TTC549 (cell line): Measurements from ENCODE around the gene KCNH2.

Source experiments
- FAIRE-seq: peaks from 2 replicates; lab custom pipeline; 2012; peaks lifted over from hg19 to GRCh38; lab: Jason Lieb, UNC

Gene KCNH2

DNA sequence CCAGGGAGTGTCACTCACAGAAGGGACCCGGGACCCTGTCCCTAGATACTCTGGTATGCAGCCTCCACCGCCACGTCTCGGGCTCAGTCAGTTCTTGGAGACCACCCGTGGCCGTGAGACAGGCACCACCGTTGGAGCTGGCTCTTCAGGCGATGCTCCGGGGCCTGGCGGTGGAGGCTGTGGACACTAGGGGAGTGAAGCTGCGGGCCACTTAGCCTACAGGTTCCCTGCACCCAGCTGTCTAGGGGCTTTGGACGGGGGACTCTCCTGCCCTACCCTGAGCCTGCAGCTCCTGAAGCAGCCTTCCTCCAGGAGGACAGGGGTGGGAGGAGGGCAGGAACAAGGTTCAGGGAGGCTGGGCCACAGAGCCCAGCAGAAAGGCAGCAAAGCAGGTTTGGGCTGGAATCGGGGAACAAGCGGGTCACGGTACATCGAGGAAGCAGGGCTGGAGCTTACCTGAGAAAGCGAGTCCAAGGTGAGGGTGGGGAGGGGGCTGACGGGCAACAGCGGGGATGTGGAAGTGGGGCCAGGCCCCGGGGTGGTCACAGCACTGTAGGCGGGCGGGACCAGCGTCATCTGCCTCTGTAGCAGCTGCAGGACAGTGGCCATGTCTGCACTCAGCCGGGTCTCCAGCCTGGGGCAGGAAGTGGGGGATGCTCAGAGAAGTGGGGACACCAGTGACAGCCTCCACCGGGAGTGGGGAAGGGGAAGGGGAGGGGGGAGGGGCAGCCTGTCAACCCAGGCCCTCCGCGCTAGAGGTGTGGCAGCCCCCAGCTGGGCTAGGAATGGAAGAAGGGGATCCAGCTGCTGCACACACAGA is 31.5 kb downstream of the KCNH2 start:
- FAIRE-seq: no peak

DNA sequence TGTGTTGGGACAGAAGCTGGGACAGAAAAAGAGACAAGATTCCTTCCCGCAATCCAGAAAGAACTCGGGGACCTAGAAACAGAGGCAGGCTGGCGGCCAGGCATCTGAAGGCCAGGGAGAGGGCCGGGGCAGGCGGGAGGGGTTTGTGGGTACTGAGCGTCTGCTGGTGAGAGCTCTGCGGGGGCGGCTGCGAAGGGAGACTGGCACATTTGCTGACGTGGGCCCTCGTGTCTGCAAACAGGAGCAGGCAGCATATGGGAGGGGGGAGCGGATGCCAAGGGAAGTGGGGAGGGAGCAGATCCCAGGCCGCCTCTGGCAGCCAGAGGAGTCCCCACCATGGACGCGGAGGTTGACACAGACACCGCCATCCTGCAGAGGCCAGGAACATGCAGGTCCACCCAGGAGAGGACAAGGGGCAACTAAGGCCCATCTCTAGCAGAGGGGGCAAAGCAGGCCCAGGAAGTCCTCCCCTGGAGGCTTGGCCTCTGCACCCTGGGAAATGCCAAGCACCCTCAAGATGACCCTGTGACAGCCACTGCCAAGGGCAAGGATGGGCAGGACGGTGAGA is 32.2 kb downstream of the KCNH2 start:
- no peak for FAIRE-seq

DNA sequence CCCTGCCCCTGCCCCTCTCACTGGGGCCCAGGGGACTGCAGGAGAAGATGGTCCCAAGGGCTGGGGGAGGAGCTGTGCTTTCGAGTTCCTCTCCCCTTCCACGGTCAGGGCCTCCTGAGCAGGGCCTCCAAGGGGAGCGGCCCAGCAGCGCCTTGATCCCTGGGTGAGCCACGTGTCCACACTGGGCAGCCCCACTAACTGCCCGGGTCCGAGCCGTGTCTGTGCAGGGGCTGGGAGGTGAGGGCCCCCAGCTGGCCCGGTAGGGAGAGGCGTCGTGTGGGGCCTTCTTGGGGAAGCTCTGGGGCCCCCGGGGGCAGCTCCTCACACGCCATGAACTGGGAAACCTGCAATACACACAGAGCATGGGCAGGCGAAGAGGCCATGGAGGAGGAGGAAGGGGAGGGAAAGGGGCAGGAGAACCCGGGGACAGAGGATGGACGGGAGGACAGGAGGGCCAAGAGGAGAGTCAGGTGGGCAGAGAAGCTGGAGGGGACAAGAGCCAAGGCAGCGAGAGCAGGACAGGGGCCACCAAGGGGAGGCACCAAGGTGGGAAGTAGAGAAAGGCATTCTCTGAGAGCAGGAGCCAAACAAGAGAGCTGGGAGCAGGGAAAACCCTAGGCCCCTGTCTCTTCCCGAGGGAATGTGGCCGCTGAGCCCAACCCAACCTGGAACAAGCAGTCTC is 32.8 kb downstream of the KCNH2 start:
- FAIRE-seq: no peak

DNA sequence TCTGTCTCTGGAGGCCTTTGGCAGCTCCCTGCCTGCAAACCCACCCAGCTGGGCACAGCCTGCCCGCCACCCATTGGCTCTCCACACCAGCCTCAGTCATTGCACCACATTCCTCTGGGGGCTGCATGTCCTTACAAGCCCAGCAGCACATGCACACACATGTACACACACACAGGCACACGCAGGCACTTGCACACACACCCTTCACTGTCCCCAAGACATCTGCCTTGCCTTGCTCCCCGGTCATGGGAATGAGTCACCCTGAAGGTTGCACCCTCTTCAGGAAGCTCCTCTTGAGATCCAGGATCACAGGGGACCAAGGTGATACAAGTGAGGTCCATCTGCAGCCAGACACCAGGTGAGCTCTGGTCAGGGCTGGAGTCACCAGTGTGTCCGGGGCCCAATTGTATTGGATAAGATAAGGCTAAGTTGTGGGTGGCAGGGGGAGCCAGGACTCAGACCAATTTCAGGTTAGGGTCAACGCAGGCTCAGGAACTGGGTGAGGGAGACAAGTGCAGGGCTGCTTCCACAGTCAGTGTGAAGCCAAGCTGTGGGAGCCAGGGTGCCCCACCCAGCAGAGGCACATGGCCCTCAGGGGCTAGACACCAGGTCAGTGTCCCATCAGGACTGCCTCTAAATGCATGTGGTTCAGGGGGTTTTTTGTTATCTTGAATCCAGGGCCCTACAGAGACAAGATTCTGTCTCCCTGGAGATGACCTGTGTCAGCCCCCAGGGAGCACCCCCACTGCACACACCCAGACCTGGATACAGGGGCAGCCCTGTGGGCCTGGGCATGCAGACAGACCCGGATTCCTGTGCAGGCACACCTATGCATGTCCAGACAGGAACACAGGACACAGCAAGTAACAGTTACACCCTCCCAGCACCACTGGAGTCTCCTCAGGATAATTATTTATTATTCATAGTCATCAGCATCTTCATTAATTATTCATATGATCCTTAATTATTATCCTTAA is 33.8 kb downstream of the KCNH2 start:
- no peak for FAIRE-seq

DNA sequence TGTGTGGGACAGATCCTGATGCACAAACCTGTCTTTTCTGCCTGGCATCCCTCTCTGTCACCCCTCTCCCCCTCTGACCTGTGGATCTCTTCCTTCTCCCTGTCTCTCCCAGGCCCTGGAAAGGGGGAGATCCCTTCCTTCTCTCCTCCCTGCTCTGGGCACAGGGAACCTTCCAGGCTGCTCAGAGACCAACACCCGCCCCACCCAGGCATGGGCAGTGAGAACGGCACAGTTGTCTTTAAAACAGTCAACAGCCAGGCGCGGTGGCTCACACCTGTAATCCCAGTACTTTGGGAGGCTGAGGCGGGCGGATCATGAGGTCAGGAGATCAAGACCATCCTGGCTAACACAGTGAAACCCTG is 34.7 kb downstream of the KCNH2 start:
- FAIRE-seq: no peak

DNA sequence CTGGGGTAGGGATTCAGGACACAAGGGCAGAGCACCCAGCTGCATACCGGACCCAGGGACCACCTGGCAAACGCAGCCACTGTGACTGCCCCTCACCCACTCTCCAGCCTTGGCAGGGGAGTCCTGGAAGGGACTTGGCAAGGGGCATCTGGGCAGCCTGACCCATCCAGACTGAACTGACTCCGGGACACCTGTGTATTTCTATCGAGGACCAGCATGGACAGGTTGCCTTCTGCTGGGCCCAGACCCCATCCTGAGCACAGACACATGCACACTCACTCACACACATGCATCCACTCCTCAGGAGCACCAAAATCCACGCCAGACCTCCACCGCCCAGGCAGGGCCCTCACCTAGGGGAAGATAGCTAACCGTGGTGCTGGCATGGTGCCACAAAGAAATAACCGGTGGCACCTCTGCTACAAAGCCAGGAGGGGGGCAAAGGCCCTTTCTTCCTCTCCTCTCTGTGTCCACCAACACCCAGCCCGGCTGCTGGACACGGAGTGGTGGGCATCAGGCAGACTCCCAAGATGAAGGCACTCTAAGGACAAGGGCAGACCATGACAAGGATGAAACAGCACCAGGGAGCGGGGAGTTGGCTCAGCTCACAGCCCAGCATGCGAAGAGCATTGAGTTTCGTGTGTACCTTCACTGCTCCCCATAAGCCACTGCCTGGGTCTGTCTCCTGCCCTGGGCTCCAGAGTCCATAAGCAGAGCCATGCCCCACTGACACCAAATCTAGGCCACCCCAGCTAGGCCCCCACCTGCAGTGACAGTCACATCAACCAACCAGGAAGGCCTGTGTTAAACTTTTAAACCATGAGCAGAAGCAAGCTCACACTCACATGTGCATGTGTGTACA is 35.3 kb downstream of the KCNH2 start:
- no peak for FAIRE-seq

DNA sequence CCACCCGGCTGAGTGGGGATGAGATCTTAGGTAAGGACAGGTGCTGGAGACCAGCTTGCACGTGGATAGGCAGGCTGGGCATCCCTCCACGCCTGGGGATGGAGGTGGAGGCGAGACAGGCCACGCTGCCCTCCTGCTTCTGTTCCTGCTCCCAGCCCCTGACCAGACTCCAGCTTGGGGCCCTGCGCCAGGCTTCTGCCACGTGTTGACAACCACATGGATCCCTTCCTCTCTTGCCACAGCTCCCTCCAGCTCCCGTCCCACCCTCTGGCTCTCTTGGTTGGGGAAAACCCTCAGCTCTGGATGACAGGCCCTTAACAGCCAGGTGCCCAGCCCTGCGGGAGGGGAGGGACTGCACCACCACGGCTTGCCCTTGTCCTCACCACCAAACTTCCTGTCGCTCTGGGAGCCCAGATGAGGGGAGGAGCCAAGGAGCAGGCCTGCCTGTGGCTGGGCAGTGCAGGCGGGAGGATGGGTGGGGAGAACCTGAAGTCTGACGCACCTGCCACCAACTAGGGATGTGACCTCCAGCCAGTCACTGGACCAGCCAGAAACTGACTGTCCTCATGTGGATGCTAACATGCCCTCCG is 36.0 kb downstream of the KCNH2 start:
- FAIRE-seq: no peak

DNA sequence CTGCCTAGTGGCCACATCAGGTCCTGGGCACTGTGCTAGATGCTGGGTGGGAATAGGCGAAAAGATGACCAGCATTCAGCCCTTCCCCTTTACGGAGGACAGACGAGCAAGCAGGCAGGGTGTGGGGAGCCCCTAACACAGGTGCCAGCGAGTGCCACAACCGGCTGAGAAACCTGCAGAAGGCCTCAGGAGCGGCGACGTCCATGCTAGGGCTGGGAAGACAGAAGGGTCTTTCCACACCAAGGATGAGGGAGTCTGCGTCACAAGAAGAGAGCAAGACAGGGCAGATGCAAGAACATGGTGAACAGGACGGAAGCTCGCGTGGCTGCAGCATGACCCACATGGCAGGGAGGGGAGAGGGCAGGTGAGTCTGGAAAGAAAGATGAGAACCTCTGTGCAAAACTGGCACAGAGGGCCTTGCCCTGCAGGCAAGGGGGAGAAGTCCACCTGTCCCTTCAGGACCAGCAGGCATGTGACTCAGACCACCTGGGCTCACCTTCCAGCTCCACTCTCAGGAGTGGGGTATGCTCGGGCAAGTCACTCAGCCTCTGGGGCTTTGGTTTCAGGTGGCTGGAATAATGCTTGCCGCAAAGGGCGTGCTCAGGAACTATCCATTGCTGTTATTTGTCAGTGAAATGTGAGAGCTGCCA is 36.6 kb downstream of the KCNH2 start:
- no peak for FAIRE-seq

DNA sequence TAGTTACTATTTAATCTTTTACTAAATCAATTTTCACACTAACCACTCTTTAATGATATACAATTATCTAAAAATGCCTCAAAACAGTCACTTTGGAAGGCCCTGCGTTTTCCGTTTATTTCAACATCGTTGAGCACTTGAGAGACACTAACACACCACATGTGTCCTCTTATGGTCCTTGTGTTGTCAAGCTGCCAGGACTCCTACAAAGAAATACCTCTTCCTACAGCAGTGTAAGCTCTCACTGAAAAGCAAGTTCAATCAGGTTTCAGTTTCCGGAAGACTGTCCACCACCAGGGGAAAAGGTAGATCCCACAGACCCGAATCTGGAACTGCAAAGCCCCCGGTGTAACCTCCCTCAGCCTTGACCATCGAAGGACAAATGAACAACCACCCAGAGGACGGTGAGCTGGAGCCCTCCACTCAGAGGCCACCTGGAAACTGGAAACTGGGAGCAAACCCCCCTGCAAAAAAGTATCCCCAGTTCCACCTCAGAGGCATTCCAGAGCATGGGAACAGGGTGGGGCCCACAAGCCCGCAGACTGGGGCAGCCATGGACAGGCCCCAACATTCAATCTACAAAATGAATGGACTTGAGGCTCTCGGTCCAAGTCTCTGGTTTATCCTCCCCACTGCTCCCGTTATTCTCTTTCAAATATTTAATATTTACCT is 37.6 kb downstream of the KCNH2 start:
- no peak for FAIRE-seq

DNA sequence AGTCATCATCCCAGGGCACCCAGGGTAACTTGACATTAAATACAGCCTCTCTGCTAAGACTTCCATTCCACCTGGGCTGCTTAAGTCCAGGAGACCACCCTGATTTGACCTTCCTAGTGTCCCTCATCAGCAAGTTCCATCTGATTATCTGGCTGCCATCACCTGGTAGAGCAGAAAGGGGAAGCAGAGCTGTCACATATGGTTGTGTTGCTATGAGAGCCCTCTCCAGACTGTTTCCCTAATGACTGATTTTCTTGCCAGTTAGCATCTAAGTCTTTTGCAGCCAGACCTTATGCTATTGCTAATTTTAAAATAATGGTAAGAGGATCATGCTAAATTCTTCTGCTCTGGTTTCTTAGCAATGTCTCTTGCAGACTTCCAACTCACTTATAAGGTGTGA is 38.7 kb downstream of the KCNH2 start:
- FAIRE-seq: no peak

DNA sequence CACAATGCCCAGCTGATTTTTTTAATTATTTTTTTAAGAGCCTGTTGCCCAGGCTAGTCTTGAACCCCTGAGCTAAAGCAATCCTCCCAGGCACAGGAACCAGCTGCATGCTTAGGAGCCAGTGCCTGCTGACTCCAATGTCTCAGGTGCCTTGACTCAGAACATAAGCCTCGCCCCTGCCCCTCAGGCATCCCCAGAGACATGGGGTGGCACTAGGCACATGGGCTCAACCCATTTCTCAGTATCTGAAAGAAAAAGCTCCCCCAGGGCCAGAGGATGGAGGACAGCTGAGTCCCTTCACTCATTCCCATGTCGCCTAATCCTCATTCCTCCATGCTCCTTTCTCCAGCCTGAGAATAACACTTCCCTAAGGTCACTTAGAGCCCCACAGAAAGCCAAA is 39.1 kb downstream of the KCNH2 start:
- no peak for FAIRE-seq

DNA sequence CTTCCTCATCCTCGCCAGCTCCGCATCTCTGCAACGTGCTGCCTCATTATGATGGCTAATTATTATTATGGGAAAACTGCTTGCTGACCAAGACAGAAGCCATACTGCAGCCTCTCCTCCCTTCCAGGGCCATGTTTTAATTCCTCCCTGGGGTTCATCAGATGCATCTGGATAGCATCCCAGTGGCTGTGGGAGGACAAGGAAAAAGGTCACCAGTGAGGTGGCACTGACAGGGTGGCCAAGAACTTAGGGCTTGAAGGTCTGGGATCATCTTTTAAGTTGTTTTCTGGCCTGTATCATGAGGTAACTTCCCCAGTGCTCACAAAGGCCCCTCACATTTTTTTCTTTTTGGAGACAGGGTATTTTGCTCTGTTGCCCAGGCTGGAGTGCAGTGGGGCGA is 39.6 kb downstream of the KCNH2 start:
- no peak for FAIRE-seq

DNA sequence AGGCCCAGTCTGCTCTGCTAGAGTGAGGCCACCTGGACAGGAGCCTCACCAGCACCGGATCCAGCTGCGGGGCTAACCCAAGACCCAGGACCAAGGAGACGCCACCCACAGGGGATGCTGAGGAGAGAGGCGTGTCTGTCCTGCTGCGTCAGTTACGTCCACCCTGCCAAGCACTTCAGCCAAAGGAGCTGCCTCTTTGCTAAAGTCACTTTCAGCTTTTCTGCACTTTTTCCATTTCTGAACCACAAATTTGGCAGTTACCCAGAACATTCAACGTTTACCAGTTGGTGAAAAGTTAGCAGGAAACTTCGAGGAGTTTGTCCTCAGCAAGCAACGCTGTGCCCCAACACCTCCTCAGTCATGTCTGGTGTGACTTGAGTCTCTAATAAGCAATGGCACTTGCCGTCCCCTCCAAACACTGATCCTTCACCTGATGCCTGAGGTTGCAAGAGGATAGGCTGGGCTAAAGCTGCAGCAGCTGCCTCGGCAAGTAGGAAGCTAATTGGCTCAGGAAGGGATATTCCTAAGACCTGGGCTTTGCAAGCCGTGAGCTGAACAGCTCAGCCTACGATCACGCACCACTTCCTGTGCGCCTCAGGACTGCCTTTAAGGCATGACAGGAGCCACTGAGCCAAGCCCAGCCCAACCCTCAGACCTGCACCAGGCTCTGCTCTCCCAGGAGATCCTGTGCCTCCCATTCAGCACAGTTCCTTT is 40.1 kb downstream of the KCNH2 start:
- no peak for FAIRE-seq

DNA sequence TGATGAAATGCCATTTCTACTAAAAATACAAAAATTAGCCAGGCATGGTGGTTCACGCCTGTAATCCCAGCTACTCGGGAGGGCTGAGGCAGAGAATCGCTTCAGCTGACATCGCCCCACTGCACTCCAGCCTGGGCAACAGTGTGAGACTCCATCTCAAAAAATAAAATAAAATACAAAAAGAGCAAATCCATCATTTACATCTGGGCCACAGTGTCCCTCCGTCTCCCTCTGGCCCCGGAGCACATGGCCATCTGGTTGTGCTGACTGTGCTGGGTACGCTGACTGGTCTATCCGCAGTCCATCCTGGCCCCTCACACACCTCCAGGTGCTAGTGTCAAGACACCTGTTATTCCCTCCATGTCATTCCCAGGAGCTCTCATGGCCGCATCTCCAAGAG is 42.1 kb downstream of the KCNH2 start:
- FAIRE-seq: no peak

DNA sequence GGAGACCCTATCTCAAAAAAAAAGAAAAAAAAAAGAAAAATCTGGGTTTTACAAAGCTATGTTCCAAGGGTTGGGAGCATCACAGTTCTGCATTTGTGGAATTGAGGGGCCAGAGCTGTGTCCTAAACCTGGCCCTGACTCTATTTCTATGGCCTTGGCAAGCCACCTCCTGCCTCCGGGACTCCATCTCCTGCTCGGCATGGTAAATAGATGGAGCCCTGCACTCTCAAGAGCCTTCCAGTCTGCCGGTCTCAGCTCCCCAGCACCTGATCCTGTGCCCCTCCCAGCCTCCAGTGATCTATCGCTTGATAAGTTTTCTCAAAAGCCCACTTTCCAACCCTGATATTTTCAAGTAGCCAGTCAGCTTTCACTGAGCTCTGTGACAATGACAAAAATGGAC is 43.0 kb downstream of the KCNH2 start:
- FAIRE-seq: no peak

DNA sequence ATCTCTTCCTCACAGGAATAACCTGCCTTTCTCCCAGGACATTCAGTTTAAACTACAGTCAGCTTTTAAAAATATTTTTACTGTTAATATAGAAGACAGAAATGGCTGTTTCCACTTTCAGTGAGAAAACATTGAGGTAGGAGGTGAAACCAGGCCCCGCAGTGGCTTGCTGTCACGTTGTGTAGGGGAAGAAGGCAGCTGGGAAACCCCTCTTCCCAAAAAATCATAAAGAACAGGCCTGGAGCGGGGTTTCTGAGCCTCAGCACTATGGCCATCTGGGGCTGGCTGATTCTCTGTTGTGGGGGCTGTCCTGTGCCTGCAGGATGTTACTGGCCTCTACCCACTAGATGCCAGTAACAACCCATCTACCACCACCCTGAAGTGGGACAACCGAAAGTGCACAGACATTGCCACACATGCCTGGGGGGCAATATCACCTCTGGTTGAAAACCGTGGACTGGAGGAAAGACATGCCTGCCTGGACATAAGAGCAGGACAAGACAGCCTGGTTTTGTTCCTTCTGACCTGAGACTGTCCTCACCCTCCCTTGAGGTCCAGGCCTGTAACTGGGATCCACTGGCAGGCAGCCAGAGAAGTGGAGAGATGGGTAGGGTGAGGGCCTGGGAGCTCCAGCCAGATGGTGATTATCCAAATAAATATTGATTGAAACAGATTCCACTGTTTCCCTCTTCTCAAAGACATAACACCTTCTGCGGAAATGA is 43.9 kb downstream of the KCNH2 start:
- FAIRE-seq: no peak

DNA sequence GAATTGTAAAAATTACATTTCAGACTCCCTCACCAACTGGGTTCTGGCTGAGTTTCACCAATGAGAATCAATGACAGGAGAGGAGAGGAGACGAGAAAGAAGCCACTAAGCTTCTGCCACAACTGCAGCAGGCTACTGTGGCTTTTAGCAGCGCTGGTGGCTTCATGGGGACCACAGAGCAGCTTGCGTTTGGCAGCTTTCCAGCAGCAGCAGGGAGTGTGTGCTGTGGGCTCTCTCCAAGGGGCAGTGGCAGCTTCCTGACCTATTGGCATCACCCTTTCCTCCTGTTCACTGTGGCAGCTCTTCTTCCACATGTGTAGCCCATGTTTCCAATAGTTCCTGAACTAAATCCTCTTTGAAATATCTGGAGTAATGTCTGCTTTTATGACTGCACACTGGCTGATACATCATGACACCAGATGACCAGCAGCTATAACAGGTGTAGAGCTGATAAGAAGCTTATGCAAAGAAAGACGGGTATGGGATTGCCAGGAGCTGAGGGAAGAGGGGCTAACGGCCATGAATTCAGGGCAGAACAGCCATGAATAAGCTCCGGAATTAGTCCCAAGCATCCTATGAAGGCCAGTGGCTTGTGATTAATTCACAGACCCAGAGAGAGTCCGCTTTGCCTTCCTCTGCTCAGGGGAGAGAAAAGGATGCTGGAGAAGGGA is 46.8 kb downstream of the KCNH2 start:
- FAIRE-seq: no peak

DNA sequence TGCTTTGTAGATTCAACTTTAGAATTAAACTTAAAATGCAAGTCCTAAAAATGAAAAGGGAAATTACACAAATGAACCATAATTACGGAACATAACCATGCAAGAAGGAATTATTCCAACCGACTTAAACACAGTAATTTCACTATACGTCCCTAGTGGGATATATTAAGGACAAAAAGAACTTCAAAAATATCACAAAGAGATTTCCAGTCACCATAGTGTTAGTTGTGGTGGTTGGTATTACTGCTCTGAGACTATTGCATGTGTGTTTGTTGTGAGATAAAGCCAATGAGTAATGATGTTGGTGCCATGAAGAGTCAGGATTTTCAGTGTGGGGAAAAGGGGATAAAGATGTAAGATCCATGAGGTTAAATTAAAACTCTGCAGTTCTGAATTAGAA is 49.6 kb downstream of the KCNH2 start:
- no peak for FAIRE-seq
